Tongue (tissue), 2 donors: ENCODE measurements around the gene PBX1. TPM values are rescaled to one million over a fixed set of nuclear protein-coding genes. Genes with fewer than 3 reads are reported as not detected.
A peak's percentile ranks its signal among the peaks of the same experiment; 100 is the strongest.
"Not testable (repeated sequence)": the region's sequence is repeated elsewhere in the genome, so short reads cannot be mapped to it uniquely, and the experiment has no call there.

Experiments used
- DNase-seq: peaks from one replicate; pipeline ENCODE4 v3.0.0-alpha.2; 2015
- total RNA-seq: library from RNA; depleted of rRNA; stranded (reverse); fragments of >200 nt; gene quantifications from one replicate; pipeline ENCODE4 v1.2.3, GENCODE V29; 2014

The PBX1 gene
- total RNA-seq, 1 donor from 2014 or later = 105 TPM

- DNase-seq = no peak
These were observed 85.3 kb downstream of the PBX1 start for GRCh38 chr1:164644268-164644667.

GRCh38 chr1:164644774-164645644 is 86.0 kb downstream of the PBX1 start:
- peak; percentile 92 for DNase-seq

DNA sequence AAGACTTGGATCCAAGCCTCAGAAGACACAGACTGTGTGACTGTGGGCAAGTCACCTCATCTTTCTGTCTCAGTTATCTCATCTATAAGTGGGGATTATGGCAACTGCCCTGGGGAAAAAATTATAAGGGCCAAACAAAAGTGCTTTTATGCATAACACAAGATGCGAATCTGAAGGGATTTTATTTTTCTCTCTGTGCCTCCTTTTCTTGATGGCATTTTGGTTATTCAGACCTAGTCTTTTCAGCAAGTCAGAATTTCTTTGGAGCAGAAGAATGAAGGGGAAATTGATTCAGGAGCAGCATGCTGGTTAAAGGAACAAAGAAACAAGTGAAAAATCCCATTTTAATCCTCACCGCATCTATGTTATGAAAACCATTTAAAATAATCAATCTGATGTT is 86.9 kb downstream of the PBX1 start:
- DNase-seq = no peak

DNA sequence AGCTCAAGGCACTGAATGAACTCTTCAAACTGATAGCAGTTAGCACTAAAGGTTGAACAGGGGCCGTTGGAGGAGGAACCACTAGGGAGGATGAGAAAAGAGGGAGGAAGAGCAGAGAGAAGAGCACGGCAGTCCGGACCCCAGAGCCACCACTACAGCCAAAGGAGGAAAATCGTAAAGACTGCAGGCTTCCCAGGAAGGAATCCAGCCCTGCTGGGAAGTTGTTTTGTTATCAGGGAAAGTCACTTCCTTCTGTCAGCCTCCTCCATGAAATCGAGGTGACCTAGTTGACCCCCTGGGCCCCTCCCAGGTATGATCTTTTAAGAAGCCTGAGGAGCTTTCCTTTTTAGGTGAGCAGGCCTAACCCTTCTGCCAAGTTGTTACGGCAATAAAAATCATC is 88.2 kb downstream of the PBX1 start:
- DNase-seq = no peak

DNA sequence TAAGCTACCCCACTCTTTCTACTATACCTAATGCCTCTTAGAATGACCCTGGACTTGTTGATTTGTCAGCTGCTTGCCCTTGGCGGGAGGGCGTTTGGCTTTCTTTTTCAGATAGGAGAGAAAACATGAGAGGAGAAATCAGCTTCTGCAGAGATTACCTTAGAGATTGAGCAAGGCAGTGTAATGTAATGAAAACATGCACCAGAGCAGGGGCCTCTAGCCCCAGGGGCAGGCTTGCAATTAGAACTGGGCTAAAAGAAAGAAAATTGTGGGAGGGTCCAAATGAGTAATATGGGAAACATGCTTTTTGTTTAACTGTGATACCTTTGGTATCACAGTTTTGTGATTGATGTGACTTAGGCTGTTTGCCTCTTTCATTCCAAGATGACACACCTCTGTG is 89.7 kb downstream of the PBX1 start:
- no peak for DNase-seq

DNA sequence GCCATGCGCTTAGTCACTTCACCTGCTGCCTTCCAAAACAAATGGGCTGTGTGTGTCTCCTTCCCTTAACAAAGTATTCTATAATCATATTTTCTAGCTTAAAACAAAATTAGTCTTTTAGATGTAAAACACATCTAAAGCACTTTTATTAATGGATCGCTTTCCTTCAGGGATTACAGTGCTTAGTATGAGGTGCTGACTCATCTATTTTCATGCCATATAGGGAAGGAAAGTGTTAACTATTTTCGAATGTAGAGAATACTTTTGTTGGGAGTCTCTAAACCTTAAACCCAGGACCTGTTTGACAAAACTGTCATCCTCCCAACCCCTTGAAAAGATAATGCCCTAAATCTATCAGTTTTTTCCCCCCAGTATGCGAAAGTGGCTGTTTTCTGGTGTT is 90.2 kb downstream of the PBX1 start:
- DNase-seq = no peak

DNA sequence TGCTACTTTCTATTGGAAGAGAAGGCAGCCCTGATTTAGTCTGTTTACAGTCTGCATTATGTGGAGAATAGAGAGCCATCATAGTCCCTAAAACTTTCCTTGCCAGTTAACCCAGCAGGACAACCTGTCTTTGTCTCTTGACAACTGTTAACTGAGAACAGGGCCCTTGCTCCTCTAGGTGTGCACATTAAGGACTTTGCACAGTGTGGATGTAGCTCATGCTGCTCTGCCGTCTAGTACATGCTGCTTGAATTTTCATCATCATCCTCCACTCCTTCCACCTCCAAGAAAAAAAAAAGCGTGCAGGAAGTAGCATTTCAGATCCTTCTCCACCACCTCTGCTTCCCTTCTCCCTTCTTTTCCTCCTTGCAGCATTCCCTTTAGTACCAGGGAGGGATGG is 91.5 kb downstream of the PBX1 start:
- no peak for DNase-seq

- DNase-seq = no peak
These were observed 92.5 kb downstream of the PBX1 start for GRCh38 chr1:164651351-164651951.

DNA sequence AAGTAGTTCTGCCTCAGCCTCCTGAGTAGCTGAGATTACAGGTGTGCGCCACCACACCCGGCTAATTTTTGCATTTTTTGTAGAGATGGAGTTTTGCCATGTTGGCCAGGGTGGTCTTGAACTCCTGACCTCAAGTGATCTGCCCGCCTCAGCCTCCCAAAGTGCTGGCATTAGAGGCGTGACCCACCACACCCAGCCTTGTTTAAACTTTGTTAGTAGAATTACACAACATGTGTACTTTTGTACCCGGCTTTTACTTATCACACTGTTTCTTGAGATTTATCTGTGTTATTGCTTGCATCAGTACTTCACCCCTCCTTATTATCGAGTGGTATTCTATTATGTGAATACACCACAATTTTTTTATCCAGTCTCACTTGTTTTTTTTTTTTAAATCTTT is 94.0 kb downstream of the PBX1 start:
- DNase-seq = not testable (repeated sequence)

GRCh38 chr1:164653705-164654104 is 94.7 kb downstream of the PBX1 start:
- no peak for DNase-seq

DNA sequence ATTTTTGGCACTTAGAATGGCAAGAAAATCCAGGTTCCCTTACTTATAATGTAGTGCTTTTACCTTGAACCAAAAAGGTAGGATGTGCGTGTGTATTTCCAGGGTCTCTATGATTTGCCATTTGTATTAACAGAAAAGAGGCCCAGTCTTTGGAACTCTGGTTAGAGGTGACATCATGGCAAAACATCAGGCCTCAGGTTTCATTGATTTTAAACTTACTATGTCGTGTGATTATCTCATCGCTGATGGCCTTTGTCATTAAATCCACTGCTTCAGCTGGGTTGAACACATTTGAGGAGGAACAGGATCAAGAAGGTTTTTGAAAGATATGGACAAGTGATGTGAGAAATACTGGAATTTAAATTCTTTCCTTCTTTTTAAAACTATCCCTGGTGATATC is 95.2 kb downstream of the PBX1 start:
- no peak for DNase-seq

DNA sequence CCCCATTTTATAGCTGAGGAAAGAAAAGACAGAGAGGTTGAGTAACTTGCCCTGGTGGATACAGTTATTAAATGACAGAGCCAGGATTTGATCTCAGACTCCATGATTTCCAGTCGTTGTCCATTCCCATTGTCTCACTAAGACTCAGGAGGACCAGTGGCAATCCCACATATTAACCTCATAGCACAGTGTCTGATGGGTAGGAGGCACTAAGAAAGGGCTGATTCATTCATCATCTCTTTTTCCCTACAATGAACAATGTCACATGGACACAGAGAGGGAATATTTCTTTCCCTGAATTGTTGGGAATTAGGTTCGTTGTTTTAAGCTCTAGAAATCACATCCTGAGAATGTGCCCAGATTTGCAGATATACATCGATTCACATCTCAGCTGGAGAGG is 99.9 kb downstream of the PBX1 start:
- no peak for DNase-seq

DNA sequence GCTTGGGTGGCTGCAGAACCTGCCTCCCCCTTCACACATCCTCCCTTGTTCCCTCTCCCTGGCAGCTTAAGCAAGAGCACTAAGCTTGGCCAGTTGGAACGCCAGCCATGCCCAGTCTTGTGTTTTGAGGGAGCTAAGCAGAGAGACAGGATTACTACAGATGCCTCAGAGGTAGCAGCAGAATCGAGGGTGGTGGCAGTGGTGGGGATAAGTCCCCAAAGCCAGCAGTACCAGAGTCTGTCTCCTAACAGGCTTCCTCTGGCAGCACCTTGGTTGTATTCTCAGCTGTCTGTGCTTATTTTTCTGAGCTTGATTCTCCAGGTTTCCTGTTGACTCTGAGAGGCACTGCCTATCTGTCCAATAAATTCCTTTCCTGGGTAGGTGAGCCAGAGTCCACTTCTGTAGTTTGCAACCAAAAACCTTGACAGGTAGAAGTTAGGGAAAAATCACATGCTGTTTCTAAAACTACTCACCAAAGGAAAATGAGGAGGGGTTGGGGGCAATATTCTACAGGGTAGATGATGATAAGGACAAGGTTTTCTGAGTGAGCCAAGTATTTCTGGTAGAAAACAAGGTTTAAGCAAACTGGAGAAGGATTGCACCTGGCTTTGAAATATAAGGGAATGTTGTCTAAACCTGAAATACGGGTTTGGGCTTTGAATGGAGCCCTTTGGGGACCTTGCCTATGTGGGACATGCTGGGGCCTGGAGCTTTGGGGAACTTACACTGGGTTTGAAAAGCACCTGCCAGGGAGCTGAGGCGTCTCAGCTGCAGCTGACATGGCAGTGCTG is 100.8 kb downstream of the PBX1 start:
- peak; percentile 75 for DNase-seq

DNA sequence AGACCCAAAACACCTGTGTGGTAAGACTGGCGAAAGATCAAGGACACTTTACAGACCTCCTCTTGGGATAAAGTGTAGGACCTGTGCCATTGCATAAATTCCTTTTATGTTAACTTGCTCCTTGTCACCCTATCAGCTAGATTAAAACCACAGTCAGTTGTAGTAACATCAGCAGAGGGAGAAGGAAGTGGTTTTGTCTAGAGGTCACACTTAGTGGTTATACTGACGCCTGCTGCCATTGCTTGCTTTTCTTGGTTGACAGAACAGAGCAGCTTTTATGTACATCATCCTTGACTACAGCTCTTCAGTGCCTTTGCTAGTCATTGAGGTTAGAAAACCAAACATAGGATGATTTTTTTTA is 101.4 kb downstream of the PBX1 start:
- DNase-seq = no peak

DNA sequence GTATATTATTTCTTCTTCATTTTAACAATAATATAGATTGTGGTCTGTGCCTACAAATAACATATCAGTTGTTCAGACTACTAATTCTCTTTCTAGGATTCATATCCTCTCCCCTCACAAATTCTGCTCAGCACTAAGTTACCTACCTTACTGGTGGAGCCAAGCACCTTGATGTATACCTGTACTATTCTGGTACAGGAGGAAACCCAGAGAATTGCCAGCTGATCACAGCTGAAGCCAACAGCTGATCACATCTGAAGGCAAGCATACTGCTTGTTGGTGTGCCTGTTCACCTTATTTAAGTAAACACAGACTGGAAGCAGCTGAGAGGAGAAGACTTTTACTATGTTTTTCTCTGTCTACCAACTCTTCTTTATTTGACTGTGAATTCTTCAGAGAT is 101.8 kb downstream of the PBX1 start:
- DNase-seq = no peak

GRCh38 chr1:164662462-164662861 is 103.5 kb downstream of the PBX1 start:
- DNase-seq = no peak

DNA sequence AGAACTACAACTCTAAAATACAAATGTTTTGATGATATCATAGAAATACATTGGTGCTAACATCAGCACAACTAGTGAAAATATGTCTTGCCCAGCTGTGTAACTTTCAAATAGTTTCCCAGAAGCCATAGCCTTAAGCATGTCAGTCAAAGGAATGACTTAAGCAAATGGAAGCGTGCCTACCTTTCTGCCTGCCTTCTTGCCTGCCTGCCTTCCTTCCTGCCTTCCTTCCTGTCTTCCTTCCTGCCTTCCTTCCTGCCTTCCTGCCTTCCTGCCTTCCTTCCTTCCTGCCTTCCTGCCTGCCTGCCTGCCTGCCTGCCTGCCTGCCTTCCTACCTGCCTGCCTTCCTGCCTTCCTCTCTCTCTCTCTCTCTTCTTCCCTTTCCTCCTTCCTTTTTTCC is 104.0 kb downstream of the PBX1 start:
- no peak for DNase-seq

DNA sequence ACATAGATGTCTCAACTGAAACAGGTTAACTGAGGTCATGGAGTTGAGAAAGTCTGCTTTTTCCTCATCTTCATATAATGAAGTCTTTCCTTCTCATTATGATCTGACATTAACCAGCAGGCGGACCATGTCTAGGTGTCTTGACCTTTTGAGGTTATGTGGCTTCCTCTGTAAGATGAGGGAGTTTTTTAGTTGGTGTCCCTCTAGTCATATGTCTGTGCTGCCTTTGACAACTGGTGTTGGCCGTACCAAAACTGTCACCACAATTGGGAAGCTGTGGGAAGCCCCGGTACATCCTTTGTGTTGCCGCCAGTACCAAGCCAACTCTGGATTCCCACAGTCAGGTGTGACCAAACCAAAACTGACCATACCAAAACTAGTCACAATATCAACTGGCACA is 105.1 kb downstream of the PBX1 start:
- no peak for DNase-seq

DNA sequence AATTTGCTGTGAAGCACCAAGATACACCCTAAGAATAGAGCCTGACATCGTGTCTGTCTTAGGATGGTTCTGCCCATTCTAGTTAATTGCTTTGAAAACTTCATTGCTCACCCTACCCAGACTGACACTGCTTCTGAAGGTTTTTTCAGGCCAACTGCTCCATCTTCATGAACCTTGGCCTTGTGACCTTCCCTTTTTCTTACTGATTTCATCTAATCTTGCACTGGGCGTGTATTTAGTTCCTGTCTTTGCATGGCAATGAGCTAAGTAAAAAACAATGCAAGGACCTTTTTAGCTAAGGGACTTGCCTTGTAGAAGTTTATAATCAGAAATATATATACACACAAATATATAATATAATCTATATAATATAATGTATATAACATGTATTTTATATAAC is 108.0 kb downstream of the PBX1 start:
- no peak for DNase-seq

- DNase-seq = no peak
These were observed 108.6 kb downstream of the PBX1 start for GRCh38 chr1:164667600-164667999.

GRCh38 chr1:164668491-164669400 is 109.8 kb downstream of the PBX1 start:
- no peak for DNase-seq

- no peak for DNase-seq
These were observed 111.0 kb downstream of the PBX1 start for GRCh38 chr1:164670026-164670425.
